Sigmoid colon (tissue), 4 donors: ENCODE results near the gene BCAS3.

Experiments used
- EP300 ChIP-seq, 4 donors: sonication (generic); formaldehyde crosslinking; IDR thresholded peaks; one replicate each; pipeline ENCODE4 v1.6.1; 2017; ENCODE audit warnings: antibody characterized with exemption in 4 of 4
- POLR2A ChIP-seq, 2 donors: fragments of 450-650 bp; IDR thresholded peaks; one replicate each; pipeline ENCODE4 v1.6.1; 2016; ENCODE audit warnings: antibody characterized with exemption in 2 of 2, mild to moderate bottlenecking in 2 of 2, moderate library complexity in 2 of 2

DNA sequence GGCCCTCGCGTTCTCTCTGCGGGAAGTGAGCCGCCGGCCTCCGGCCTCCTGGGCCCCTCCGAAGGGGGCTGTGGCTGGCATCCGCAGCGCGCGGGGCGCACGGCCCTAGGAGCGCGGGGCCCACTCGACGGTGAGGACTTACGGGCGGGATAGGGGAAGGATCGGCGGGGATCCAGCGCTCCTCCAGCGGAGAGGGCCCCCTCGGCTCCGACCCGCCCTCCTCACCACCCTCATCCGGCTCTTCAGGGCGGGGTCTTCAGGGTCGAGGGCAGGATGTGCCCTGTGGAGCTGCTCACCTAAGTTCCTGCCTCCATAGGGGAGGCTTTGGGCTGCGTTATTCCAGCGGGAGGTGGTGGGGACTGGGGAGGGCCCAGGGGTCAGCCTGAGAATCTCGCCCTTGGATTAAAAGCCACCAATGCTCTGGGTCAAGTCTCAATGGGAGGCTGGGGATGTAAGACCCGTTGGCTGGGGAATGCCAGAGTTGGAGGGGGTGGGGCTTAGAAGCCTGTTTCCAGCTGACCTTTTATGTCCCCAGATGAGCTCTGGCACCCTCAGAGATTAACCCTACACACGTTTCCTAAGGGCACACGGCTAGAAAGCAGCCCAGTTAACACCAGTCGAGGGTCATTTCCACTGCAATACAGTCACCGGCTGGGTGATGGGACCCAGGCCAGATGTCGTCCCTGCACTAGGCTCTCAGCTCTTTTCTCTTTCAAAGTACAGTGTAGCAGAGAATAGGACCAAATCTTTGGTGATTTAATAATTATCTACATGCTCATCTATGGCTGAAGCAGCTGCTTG lies 735.4 kb downstream of the BCAS3 start:
- TF ChIP-seq POLR2A (IDR thresholded peaks at IDR 0.05) = no peak
- TF ChIP-seq EP300 (IDR thresholded peaks at IDR 0.05) = no peak
